Body of pancreas (tissue), 4 donors: Measurements from ENCODE around the gene FOXF1.

Experiments used
- CTCF ChIP-seq, 7 experiments: fragments of 450-650 bp in 4 of 7; fragments of 200-600 bp in 3 of 7; sonication (generic) in 3 of 7; IDR thresholded peaks; one replicate each; pipeline ENCODE4 v1.5.1; 2016 to 2019; ENCODE audit warnings: antibody characterized with exemption in 7 of 7
- POLR2A ChIP-seq, 3 donors: fragments of 450-650 bp; IDR thresholded peaks; one replicate each; pipeline ENCODE4 v1.6.1; 2016; ENCODE audit warnings: antibody characterized with exemption in 3 of 3, mild to moderate bottlenecking in 2 of 3

- TF ChIP-seq CTCF (IDR thresholded peaks at IDR 0.05) (no peak), POLR2A (IDR thresholded peaks at IDR 0.05) (no peak)
Measured at GRCh38 chr16:86496929-86497461, 13.3 kb upstream of the FOXF1 start.
